Keratinocyte (primary cell): ENCODE data around the gene SPOPL. TPM values are rescaled to one million over a fixed set of nuclear protein-coding genes. Genes with fewer than 3 reads are reported as not detected.
A peak's percentile ranks its signal among the peaks of the same experiment; 100 is the strongest.

ENCODE experiments used
- DNase-seq: peaks from one replicate; pipeline ENCODE4 v3.0.0-alpha.2; 2011; ENCODE audit warnings: low read depth, missing footprints, low spot score
- FAIRE-seq: peaks from 2 replicates; lab custom pipeline; 2011; peaks lifted over from hg19 to GRCh38; lab: Jason Lieb, UNC
- H2AFZ ChIP-seq: 2 replicates; pipeline ENCODE4 v1.6.0; 2012; ENCODE audit warnings: low read length, control low read depth, inconsistent platforms; ENCODE audit not compliant: control insufficient read depth
- H3K27ac ChIP-seq: 2 replicates; pipeline ENCODE4 v1.5.1; 2011; ENCODE audit warnings: low read length; ENCODE audit not compliant: control insufficient read depth, insufficient read depth
- H3K27me3 ChIP-seq: 3 replicates; pipeline ENCODE4 v1.6.0; 2011; ENCODE audit warnings: low read length; ENCODE audit not compliant: control insufficient read depth, insufficient read depth; ENCODE audit errors: extremely low read depth
- H3K36me3 ChIP-seq, 2 experiments: 2 replicates in 1 of 2; 3 replicates in 1 of 2; pipeline ENCODE4 v1.5.1; 2011; ENCODE audit warnings: low read length in 2 of 2, mild to moderate bottlenecking in 1 of 2; ENCODE audit not compliant: control insufficient read depth in 2 of 2, insufficient read depth in 2 of 2; ENCODE audit errors: extremely low read depth in 1 of 2
- H3K4me1 ChIP-seq: 3 replicates; pipeline ENCODE4 v1.5.1; 2011; ENCODE audit warnings: low read length; ENCODE audit not compliant: control insufficient read depth, insufficient read depth; ENCODE audit errors: extremely low read depth
- H3K4me2 ChIP-seq: 3 replicates; pipeline ENCODE4 v1.6.0; 2011; ENCODE audit warnings: low read depth, low read length; ENCODE audit not compliant: control insufficient read depth, insufficient read depth; ENCODE audit errors: extremely low read depth
- H3K4me3 ChIP-seq, 3 experiments: fragments of 200-600 bp in 1 of 3; sonication (generic) in 1 of 3; 2 replicates in 2 of 3; 3 replicates in 1 of 3; pipeline ENCODE4 v1.5.1; 2011 to 2016; ENCODE audit warnings: low read length in 3 of 3, mild to moderate bottlenecking in 3 of 3, control low read depth in 2 of 3, inconsistent platforms in 1 of 3, low read depth in 1 of 3, mixed read lengths in 1 of 3, mixed run types in 1 of 3, moderate library complexity in 1 of 3; ENCODE audit not compliant: control insufficient read depth in 2 of 3, insufficient read depth in 2 of 3; ENCODE audit errors: extremely low read depth in 1 of 3
- H3K79me2 ChIP-seq: 2 replicates; pipeline ENCODE4 v1.6.0; 2012; ENCODE audit warnings: low read length; ENCODE audit not compliant: control insufficient read depth, insufficient read depth
- H3K9ac ChIP-seq: 3 replicates; pipeline ENCODE4 v1.6.0; 2011; ENCODE audit warnings: low read length; ENCODE audit not compliant: control insufficient read depth, insufficient read depth; ENCODE audit errors: extremely low read depth
- H3K9me1 ChIP-seq: 3 replicates; pipeline ENCODE4 v1.6.0; 2011; ENCODE audit warnings: low read length; ENCODE audit not compliant: control insufficient read depth, insufficient read depth; ENCODE audit errors: extremely low read depth
- H3K9me3 ChIP-seq: 2 replicates; pipeline ENCODE4 v1.5.1; 2012; ENCODE audit warnings: low read depth, low read length; ENCODE audit not compliant: control insufficient read depth
- H4K20me1 ChIP-seq: 3 replicates; pipeline ENCODE4 v1.6.0; 2011; ENCODE audit warnings: low read length; ENCODE audit not compliant: control insufficient read depth, insufficient read depth; ENCODE audit errors: extremely low read depth
- CTCF ChIP-seq, 3 experiments: IDR thresholded peaks in 1 of 3; conservative IDR thresholded peaks in 1 of 3; optimal IDR thresholded peaks in 1 of 3; 2 replicates in 2 of 3; 3 replicates in 1 of 3; pipeline versions ENCODE3 to v1.5.1; 2011; ENCODE audit warnings: low read length in 3 of 3, mild to moderate bottlenecking in 3 of 3, moderate library complexity in 2 of 3, control low read depth in 1 of 3, inconsistent platforms in 1 of 3; ENCODE audit not compliant: insufficient read depth in 2 of 3; ENCODE audit errors: extremely low read depth in 1 of 3
- EZH2 ChIP-seq: IDR thresholded peaks from one replicate; pipeline ENCODE4 v1.6.1; 2012; ENCODE audit warnings: inconsistent platforms, mild to moderate bottlenecking, low read length, moderate library complexity
- dilution Hi-C: fragments of 300-500 bp; cut with MboI; formaldehyde crosslinking; loops from one replicate; pipeline ENCODE4 v1.7.0; 2020; ENCODE audit warnings: low sequenced_read_pairs; ENCODE audit not compliant: extremely low pct_ligation_motif_present
- polyA plus RNA-seq, 5 experiments: library from polyadenylated mRNA; depleted of rRNA in 3 of 5; stranded (reverse) in 3 of 5; stranded (forward) in 1 of 5; unstranded in 1 of 5; fragments of >200 nt; gene quantifications; 1 replicate in 1 of 5; 2 replicates in 3 of 5; 3 replicates in 1 of 5; pipeline versions ENCODE4 v1.2.1 to v1.2.3, GENCODE V29; 2011 to 2012; ENCODE audit warnings: missing spikeins in 2 of 5, low read depth in 1 of 5, low replicate concordance in 1 of 5

Gene SPOPL
- polyA plus RNA-seq, 1 donor (not counting 4 experiments of a cell fraction or from before 2014, with no cell fraction given): 16.5 TPM

- DNase-seq (no peak), FAIRE-seq (peak; percentile 62)
- Histone ChIP-seq H3K27me3 (no peaks in the 10 kb centered on the region), H4K20me1 (no peaks in the 10 kb centered on the region), H3K79me2 (peaks cover 75% of the 10 kb centered on the region), H3K9ac (no peak overlapping the region), H3K4me1 (peaks cover 13% of the 10 kb centered on the region), H2AFZ (no peak overlapping the region), H3K9me1 (no peaks in the 10 kb centered on the region), H3K27ac (no peak overlapping the region), H3K4me2 (no peak overlapping the region), H3K9me3 (no peaks in the 10 kb centered on the region), H3K4me3 (no peak overlapping the region), H3K36me3 (no peaks in the 10 kb centered on the region)
- dilution Hi-C loops: no loop called here
- TF ChIP-seq EZH2 (no peak), CTCF (optimal IDR thresholded peaks at IDR 0.05 in 1 of 3, IDR thresholded peaks at IDR 0.05 in 1 of 3, conservative IDR thresholded peaks at IDR 0.05 in 1 of 3; ENCODE audit: extremely low read depth in 1 of 3, insufficient read depth in 2 of 3, low read length in 3 of 3) (no peak)
Observed at GRCh38 chr2:138531913-138532312, 30.3 kb downstream of the SPOPL start.

- Histone ChIP-seq H3K4me1 (peaks cover 13% of the 10 kb centered on the region), H3K4me3 (no peak overlapping the region), H3K9me1 (no peaks in the 10 kb centered on the region), H4K20me1 (no peaks in the 10 kb centered on the region), H3K27ac (peak overlapping the region; percentile 24), H2AFZ (no peak overlapping the region), H3K4me2 (peak overlapping the region; percentile 25), H3K27me3 (no peaks in the 10 kb centered on the region), H3K36me3 (peaks cover 0 to 2% of the 10 kb centered on the region in 2 experiments), H3K9me3 (no peaks in the 10 kb centered on the region), H3K79me2 (peaks cover 65% of the 10 kb centered on the region), H3K9ac (no peak overlapping the region)
- FAIRE-seq (peak; percentile 67), DNase-seq (no peak)
- TF ChIP-seq EZH2: no peak
- TF ChIP-seq CTCF (optimal IDR thresholded peaks at IDR 0.05 in 1 of 3, IDR thresholded peaks at IDR 0.05 in 1 of 3, conservative IDR thresholded peaks at IDR 0.05 in 1 of 3; ENCODE audit: extremely low read depth in 1 of 3, insufficient read depth in 2 of 3, low read length in 3 of 3): no peak
- dilution Hi-C loops: no loop called here
Observed at GRCh38 chr2:138534791-138535190, 33.2 kb downstream of the SPOPL start.
